GM23338 (cell line): ENCODE results near the gene SND1.

Experiments
- CREB1 ChIP-seq: fragments of 250-450 bp; sonication (Bioruptor Pico); IDR thresholded peaks from 2 replicates; pipeline ENCODE4 v1.5.0; 2020; ENCODE audit warnings: low read depth, mild to moderate bottlenecking, moderate library complexity
- EZH2 ChIP-seq: fragments of 200-600 bp; sonication (generic); IDR thresholded peaks from one replicate; pipeline ENCODE4 v1.8.0; 2017; ENCODE audit warnings: antibody characterized with exemption, mild to moderate bottlenecking, low read depth; ENCODE audit not compliant: unreplicated experiment
- EZH2phosphoT487 ChIP-seq: fragments of 200-600 bp; sonication (generic); IDR thresholded peaks from one replicate; pipeline ENCODE4 v1.8.1; 2018; ENCODE audit warnings: antibody characterized with exemption; ENCODE audit not compliant: unreplicated experiment
- JUNB ChIP-seq: IDR thresholded peaks from one replicate; pipeline ENCODE4 v1.6.1; 2016; ENCODE audit warnings: antibody characterized with exemption; ENCODE audit not compliant: unreplicated experiment
- POLR2AphosphoS5 ChIP-seq: IDR thresholded peaks from 2 replicates; pipeline ENCODE4 v1.6.1; 2016; ENCODE audit warnings: antibody characterized with exemption, low read depth
- STAT1 ChIP-seq: IDR thresholded peaks from one replicate; pipeline ENCODE4 v1.6.1; 2016; ENCODE audit warnings: antibody characterized with exemption; ENCODE audit not compliant: unreplicated experiment
- ZNF331 ChIP-seq: fragments of 250-450 bp; sonication (Bioruptor Pico); IDR thresholded peaks from 2 replicates; pipeline ENCODE4 v1.5.0; 2020; ENCODE audit warnings: low read depth, mild to moderate bottlenecking, moderate library complexity
- TF ChIP-seq, protein P1 (sequence below), 2 experiments: fragments of 200-600 bp in 1 of 2; sonication (generic) in 1 of 2; conservative IDR thresholded peaks; 2 replicates each; pipeline versions ENCODE4 v1.5.1 to v1.6.1; 2016 to 2017; ENCODE audit warnings: antibody characterized with exemption in 2 of 2, low read depth in 2 of 2, mild to moderate bottlenecking in 2 of 2, moderate library complexity in 1 of 2
- TF ChIP-seq, protein P2 (sequence below): IDR thresholded peaks from one replicate; pipeline ENCODE4 v1.6.1; 2018; ENCODE audit warnings: antibody characterized with exemption; ENCODE audit not compliant: unreplicated experiment
- TF ChIP-seq, protein P3 (sequence below): fragments of 250-450 bp; sonication (Bioruptor Pico); IDR thresholded peaks from 2 replicates; pipeline ENCODE4 v1.5.0; 2020; ENCODE audit warnings: mild to moderate bottlenecking, moderate library complexity
- TF ChIP-seq, protein P4 (sequence below): IDR thresholded peaks from 2 replicates; pipeline ENCODE4 v1.6.1; 2016; ENCODE audit warnings: antibody characterized with exemption

DNA sequence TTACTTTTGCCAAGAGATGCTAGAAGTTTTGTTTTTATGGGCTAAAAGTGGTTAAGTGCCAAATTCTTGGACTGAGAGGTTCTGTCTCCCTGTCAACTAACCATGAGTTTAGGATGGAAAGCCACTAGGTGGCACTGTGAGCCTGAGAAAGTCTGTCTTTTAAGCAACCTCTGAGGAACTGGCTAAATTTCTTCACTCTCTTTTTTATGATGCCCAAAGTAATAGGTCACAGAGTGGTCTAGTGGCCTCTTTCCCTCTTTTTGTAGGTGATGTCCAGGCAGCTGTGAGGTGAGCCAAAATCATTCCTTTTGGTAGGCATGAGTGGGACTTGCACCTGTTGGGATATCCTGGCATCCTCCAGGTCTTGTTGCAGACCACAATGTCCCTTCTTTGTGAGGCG, 56.8 kb downstream of the SND1 start:
- TF ChIP-seq, protein P1, sequence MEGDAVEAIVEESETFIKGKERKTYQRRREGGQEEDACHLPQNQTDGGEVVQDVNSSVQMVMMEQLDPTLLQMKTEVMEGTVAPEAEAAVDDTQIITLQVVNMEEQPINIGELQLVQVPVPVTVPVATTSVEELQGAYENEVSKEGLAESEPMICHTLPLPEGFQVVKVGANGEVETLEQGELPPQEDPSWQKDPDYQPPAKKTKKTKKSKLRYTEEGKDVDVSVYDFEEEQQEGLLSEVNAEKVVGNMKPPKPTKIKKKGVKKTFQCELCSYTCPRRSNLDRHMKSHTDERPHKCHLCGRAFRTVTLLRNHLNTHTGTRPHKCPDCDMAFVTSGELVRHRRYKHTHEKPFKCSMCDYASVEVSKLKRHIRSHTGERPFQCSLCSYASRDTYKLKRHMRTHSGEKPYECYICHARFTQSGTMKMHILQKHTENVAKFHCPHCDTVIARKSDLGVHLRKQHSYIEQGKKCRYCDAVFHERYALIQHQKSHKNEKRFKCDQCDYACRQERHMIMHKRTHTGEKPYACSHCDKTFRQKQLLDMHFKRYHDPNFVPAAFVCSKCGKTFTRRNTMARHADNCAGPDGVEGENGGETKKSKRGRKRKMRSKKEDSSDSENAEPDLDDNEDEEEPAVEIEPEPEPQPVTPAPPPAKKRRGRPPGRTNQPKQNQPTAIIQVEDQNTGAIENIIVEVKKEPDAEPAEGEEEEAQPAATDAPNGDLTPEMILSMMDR (conservative IDR thresholded peaks at IDR 0.05; ENCODE audit: low read depth in 2 of 2) = peak; percentile 80 to 86
- TF ChIP-seq POLR2AphosphoS5 (no peak), CREB1 (CRISPR knock-in tag) (no peak), JUNB (no peak), EZH2 (no peak), EZH2phosphoT487 (no peak), STAT1 (no peak), ZNF331 (CRISPR knock-in tag) (no peak)
- TF ChIP-seq, protein P2, sequence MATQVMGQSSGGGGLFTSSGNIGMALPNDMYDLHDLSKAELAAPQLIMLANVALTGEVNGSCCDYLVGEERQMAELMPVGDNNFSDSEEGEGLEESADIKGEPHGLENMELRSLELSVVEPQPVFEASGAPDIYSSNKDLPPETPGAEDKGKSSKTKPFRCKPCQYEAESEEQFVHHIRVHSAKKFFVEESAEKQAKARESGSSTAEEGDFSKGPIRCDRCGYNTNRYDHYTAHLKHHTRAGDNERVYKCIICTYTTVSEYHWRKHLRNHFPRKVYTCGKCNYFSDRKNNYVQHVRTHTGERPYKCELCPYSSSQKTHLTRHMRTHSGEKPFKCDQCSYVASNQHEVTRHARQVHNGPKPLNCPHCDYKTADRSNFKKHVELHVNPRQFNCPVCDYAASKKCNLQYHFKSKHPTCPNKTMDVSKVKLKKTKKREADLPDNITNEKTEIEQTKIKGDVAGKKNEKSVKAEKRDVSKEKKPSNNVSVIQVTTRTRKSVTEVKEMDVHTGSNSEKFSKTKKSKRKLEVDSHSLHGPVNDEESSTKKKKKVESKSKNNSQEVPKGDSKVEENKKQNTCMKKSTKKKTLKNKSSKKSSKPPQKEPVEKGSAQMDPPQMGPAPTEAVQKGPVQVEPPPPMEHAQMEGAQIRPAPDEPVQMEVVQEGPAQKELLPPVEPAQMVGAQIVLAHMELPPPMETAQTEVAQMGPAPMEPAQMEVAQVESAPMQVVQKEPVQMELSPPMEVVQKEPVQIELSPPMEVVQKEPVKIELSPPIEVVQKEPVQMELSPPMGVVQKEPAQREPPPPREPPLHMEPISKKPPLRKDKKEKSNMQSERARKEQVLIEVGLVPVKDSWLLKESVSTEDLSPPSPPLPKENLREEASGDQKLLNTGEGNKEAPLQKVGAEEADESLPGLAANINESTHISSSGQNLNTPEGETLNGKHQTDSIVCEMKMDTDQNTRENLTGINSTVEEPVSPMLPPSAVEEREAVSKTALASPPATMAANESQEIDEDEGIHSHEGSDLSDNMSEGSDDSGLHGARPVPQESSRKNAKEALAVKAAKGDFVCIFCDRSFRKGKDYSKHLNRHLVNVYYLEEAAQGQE = no peak
- TF ChIP-seq, protein P3, sequence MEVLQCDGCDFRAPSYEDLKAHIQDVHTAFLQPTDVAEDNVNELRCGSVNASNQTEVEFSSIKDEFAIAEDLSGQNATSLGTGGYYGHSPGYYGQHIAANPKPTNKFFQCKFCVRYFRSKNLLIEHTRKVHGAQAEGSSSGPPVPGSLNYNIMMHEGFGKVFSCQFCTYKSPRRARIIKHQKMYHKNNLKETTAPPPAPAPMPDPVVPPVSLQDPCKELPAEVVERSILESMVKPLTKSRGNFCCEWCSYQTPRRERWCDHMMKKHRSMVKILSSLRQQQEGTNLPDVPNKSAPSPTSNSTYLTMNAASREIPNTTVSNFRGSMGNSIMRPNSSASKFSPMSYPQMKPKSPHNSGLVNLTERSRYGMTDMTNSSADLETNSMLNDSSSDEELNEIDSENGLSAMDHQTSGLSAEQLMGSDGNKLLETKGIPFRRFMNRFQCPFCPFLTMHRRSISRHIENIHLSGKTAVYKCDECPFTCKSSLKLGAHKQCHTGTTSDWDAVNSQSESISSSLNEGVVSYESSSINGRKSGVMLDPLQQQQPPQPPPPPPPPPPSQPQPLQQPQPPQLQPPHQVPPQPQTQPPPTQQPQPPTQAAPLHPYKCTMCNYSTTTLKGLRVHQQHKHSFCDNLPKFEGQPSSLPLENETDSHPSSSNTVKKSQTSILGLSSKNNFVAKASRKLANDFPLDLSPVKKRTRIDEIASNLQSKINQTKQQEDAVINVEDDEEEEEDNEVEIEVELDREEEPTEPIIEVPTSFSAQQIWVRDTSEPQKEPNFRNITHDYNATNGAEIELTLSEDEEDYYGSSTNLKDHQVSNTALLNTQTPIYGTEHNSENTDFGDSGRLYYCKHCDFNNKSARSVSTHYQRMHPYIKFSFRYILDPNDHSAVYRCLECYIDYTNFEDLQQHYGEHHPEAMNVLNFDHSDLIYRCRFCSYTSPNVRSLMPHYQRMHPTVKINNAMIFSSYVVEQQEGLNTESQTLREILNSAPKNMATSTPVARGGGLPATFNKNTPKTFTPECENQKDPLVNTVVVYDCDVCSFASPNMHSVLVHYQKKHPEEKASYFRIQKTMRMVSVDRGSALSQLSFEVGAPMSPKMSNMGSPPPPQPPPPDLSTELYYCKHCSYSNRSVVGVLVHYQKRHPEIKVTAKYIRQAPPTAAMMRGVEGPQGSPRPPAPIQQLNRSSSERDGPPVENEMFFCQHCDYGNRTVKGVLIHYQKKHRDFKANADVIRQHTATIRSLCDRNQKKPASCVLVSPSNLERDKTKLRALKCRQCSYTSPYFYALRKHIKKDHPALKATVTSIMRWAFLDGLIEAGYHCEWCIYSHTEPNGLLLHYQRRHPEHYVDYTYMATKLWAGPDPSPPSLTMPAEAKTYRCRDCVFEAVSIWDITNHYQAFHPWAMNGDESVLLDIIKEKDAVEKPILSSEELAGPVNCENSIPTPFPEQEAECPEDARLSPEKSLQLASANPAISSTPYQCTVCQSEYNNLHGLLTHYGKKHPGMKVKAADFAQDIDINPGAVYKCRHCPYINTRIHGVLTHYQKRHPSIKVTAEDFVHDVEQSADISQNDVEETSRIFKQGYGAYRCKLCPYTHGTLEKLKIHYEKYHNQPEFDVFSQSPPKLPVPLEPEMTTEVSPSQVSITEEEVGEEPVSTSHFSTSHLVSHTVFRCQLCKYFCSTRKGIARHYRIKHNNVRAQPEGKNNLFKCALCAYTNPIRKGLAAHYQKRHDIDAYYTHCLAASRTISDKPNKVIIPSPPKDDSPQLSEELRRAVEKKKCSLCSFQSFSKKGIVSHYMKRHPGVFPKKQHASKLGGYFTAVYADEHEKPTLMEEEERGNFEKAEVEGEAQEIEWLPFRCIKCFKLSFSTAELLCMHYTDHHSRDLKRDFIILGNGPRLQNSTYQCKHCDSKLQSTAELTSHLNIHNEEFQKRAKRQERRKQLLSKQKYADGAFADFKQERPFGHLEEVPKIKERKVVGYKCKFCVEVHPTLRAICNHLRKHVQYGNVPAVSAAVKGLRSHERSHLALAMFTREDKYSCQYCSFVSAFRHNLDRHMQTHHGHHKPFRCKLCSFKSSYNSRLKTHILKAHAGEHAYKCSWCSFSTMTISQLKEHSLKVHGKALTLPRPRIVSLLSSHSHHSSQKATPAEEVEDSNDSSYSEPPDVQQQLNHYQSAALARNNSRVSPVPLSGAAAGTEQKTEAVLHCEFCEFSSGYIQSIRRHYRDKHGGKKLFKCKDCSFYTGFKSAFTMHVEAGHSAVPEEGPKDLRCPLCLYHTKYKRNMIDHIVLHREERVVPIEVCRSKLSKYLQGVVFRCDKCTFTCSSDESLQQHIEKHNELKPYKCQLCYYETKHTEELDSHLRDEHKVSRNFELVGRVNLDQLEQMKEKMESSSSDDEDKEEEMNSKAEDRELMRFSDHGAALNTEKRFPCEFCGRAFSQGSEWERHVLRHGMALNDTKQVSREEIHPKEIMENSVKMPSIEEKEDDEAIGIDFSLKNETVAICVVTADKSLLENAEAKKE (CRISPR knock-in tag) = no peak
- TF ChIP-seq, protein P4, sequence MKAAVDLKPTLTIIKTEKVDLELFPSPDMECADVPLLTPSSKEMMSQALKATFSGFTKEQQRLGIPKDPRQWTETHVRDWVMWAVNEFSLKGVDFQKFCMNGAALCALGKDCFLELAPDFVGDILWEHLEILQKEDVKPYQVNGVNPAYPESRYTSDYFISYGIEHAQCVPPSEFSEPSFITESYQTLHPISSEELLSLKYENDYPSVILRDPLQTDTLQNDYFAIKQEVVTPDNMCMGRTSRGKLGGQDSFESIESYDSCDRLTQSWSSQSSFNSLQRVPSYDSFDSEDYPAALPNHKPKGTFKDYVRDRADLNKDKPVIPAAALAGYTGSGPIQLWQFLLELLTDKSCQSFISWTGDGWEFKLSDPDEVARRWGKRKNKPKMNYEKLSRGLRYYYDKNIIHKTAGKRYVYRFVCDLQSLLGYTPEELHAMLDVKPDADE = no peak
